T-helper 1 cell treated with Interleukin-12 subunit alpha and Interleukin-12 subunit beta and Interleukin-4 antibody, amounts not matched to agents 30 μg/mL and 1 μg/mL, for 36 hours (primary cell): ENCODE data around the gene PDYN.

ENCODE experiments used
- H3K27ac Mint-ChIP-seq: one replicate; pipeline ENCODE4 v1.8.0; 2021; ENCODE audit warnings: mild to moderate bottlenecking, mixed read lengths
- H3K27me3 Mint-ChIP-seq: one replicate; pipeline ENCODE4 v1.8.0; 2021; ENCODE audit warnings: low read depth, mixed read lengths
- H3K36me3 Mint-ChIP-seq: one replicate; pipeline ENCODE4 v1.8.0; 2021; ENCODE audit warnings: low read depth, mixed read lengths
- H3K4me1 Mint-ChIP-seq: one replicate; pipeline ENCODE4 v1.8.0; 2021; ENCODE audit warnings: low read depth, mixed read lengths
- H3K4me3 Mint-ChIP-seq: one replicate; pipeline ENCODE4 v1.8.0; 2021; ENCODE audit warnings: mild to moderate bottlenecking, moderate library complexity, mixed read lengths
- H3K9me3 Mint-ChIP-seq: one replicate; pipeline ENCODE4 v1.8.0; 2021; ENCODE audit warnings: mixed read lengths

The PDYN gene

GRCh38 chr20:1973601-1974440 is 20.0 kb downstream of the PDYN start:
- Mint-ChIP-seq H3K27me3 (peaks cover 20% of the 10 kb centered on the region), H3K36me3 (no peaks in the 10 kb centered on the region), H3K4me1 (no peaks in the 10 kb centered on the region), H3K4me3 (no peak overlapping the region), H3K9me3 (no peaks in the 10 kb centered on the region), H3K27ac (no peak overlapping the region)

- no peak overlapping the region for H3K4me3 Mint-ChIP-seq
- H3K9me3 Mint-ChIP-seq = no peaks in the 10 kb centered on the region
- H3K36me3 Mint-ChIP-seq = no peaks in the 10 kb centered on the region
- no peak overlapping the region for H3K27ac Mint-ChIP-seq
- peaks cover 11% of the 10 kb centered on the region for H3K27me3 Mint-ChIP-seq
- H3K4me1 Mint-ChIP-seq = no peaks in the 10 kb centered on the region
These were observed 21.8 kb downstream of the PDYN start for GRCh38 chr20:1971893-1972586.

GRCh38 chr20:1968964-1969363 is 24.9 kb downstream of the PDYN start:
- H3K4me3 Mint-ChIP-seq = no peak overlapping the region
- H3K27me3 Mint-ChIP-seq = peaks cover 16% of the 10 kb centered on the region
- peaks cover 6% of the 10 kb centered on the region for H3K4me1 Mint-ChIP-seq
- no peaks in the 10 kb centered on the region for H3K36me3 Mint-ChIP-seq
- no peaks in the 10 kb centered on the region for H3K9me3 Mint-ChIP-seq
- H3K27ac Mint-ChIP-seq = no peak overlapping the region

GRCh38 chr20:1965520-1966351 is 28.1 kb downstream of the PDYN start:
- Mint-ChIP-seq H3K9me3 (no peaks in the 10 kb centered on the region), H3K4me1 (peaks cover 6% of the 10 kb centered on the region), H3K27ac (no peak overlapping the region), H3K27me3 (peaks cover 24% of the 10 kb centered on the region), H3K4me3 (peak overlapping the region; percentile 43), H3K36me3 (no peaks in the 10 kb centered on the region)

- Mint-ChIP-seq H3K9me3 (no peaks in the 10 kb centered on the region), H3K27me3 (peaks cover 23% of the 10 kb centered on the region), H3K27ac (no peak overlapping the region), H3K4me1 (peaks cover 6% of the 10 kb centered on the region), H3K36me3 (no peaks in the 10 kb centered on the region), H3K4me3 (peak overlapping the region; percentile 43)
These were observed 29.0 kb downstream of the PDYN start for GRCh38 chr20:1964659-1965405.

GRCh38 chr20:1964061-1964460 is 29.8 kb downstream of the PDYN start:
- Mint-ChIP-seq H3K4me1 (peaks cover 6% of the 10 kb centered on the region), H3K36me3 (no peaks in the 10 kb centered on the region), H3K27ac (no peak overlapping the region), H3K4me3 (no peak overlapping the region), H3K27me3 (peaks cover 29% of the 10 kb centered on the region), H3K9me3 (no peaks in the 10 kb centered on the region)

GRCh38 chr20:1961374-1961773 is 32.5 kb downstream of the PDYN start:
- Mint-ChIP-seq H3K27me3 (peaks cover 30% of the 10 kb centered on the region), H3K4me3 (no peak overlapping the region), H3K36me3 (no peaks in the 10 kb centered on the region), H3K27ac (no peak overlapping the region), H3K9me3 (no peaks in the 10 kb centered on the region), H3K4me1 (peaks cover 6% of the 10 kb centered on the region)

- Mint-ChIP-seq H3K4me3 (no peak overlapping the region), H3K27me3 (peaks cover 29% of the 10 kb centered on the region), H3K4me1 (no peaks in the 10 kb centered on the region), H3K9me3 (no peaks in the 10 kb centered on the region), H3K27ac (no peak overlapping the region), H3K36me3 (no peaks in the 10 kb centered on the region)
These were observed 34.7 kb downstream of the PDYN start for GRCh38 chr20:1959156-1959555.

GRCh38 chr20:1958426-1958825 is 35.4 kb downstream of the PDYN start:
- no peaks in the 10 kb centered on the region for H3K9me3 Mint-ChIP-seq
- H3K27me3 Mint-ChIP-seq = peaks cover 29% of the 10 kb centered on the region
- no peak overlapping the region for H3K4me3 Mint-ChIP-seq
- no peaks in the 10 kb centered on the region for H3K4me1 Mint-ChIP-seq
- H3K27ac Mint-ChIP-seq = no peak overlapping the region
- no peaks in the 10 kb centered on the region for H3K36me3 Mint-ChIP-seq

- Mint-ChIP-seq H3K4me3 (no peak overlapping the region), H3K4me1 (no peaks in the 10 kb centered on the region), H3K36me3 (no peaks in the 10 kb centered on the region), H3K9me3 (no peaks in the 10 kb centered on the region), H3K27ac (no peak overlapping the region), H3K27me3 (peaks cover 12% of the 10 kb centered on the region)
These were observed 38.6 kb downstream of the PDYN start for GRCh38 chr20:1955217-1955616.

GRCh38 chr20:1953621-1954020 is 40.2 kb downstream of the PDYN start:
- Mint-ChIP-seq H3K27ac (no peak overlapping the region), H3K4me1 (no peaks in the 10 kb centered on the region), H3K27me3 (peaks cover 8% of the 10 kb centered on the region), H3K4me3 (no peak overlapping the region), H3K36me3 (no peaks in the 10 kb centered on the region), H3K9me3 (no peaks in the 10 kb centered on the region)

GRCh38 chr20:1952737-1953530 is 40.9 kb downstream of the PDYN start:
- Mint-ChIP-seq H3K36me3 (no peaks in the 10 kb centered on the region), H3K4me3 (no peak overlapping the region), H3K4me1 (no peaks in the 10 kb centered on the region), H3K27ac (no peak overlapping the region), H3K27me3 (peaks cover 13% of the 10 kb centered on the region), H3K9me3 (no peaks in the 10 kb centered on the region)

- Mint-ChIP-seq H3K27ac (no peak overlapping the region), H3K4me1 (peaks cover 1% of the 10 kb centered on the region), H3K27me3 (peaks cover 22% of the 10 kb centered on the region), H3K9me3 (no peaks in the 10 kb centered on the region), H3K4me3 (no peak overlapping the region), H3K36me3 (no peaks in the 10 kb centered on the region)
These were observed 42.3 kb downstream of the PDYN start for GRCh38 chr20:1951436-1952115.
